CD1c-positive myeloid dendritic cell (primary cell): Measurements from ENCODE around the gene NELFCD.
"Not testable (repeated sequence)": the region's sequence is repeated elsewhere in the genome, so short reads cannot be mapped to it uniquely, and the experiment has no call there.

Source experiments
- DNase-seq: peaks from one replicate; pipeline ENCODE4 v3.0.0-alpha.2; 2016; ENCODE audit errors: extremely low spot score

The NELFCD gene, protein sequence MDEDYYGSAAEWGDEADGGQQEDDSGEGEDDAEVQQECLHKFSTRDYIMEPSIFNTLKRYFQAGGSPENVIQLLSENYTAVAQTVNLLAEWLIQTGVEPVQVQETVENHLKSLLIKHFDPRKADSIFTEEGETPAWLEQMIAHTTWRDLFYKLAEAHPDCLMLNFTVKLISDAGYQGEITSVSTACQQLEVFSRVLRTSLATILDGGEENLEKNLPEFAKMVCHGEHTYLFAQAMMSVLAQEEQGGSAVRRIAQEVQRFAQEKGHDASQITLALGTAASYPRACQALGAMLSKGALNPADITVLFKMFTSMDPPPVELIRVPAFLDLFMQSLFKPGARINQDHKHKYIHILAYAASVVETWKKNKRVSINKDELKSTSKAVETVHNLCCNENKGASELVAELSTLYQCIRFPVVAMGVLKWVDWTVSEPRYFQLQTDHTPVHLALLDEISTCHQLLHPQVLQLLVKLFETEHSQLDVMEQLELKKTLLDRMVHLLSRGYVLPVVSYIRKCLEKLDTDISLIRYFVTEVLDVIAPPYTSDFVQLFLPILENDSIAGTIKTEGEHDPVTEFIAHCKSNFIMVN

DNA sequence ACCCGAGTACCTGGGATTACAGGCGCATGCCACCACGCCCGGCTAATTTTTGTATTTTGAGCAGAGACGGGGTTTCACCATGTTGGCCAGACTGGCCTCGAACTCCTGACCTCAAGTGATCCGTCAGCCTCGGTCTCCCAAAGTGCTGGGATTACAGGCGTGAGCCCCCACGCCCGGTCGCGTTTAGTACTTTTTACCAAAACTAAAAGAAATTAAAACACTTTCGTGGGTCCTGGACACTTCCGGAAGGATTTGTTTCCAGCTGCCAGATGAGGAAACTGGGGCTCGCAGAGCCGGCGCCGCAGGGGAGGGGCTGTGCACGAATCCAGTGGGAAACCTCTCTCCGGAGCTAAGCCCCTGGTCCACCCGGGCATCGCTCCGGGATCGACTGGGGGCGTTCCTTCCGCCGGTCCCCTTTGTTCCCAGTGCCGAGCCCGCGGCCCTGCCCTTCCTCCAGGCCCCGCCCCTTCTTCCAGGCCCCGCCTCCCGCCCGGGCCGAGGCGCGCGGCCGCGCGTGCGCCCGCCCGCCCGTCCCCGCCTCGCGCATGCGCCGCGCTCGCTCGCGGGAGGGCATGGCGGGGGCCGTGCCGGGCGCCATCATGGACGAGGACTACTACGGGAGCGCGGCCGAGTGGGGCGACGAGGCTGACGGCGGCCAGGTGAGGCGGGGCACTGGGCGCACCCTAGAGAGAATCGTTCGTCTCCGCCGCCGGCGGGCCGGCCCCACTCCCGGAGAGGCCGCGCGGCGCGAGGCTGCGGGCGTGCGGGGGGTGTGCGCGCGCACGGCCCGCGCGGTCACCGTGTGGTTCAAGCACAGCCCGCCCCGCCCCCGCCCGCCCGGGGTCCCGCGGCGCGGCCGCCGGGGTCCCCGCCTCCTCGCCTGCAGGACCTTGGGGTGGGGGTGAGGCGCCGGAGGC lies at the start of gene NELFCD:
Gene NELFCD, plus strand, starts transcription at position 546 of the 917 bp plus-strand sequence. Its CDS starts 54 bp downstream, at position 600.
- peak; percentile 94 for DNase-seq

GRCh38 chr20:58932170-58932569 lies 48.9 kb upstream of the NELFCD start:
- DNase-seq, result no peak

- DNase-seq, result no peak
Measured at GRCh38 chr20:58938078-58938477, 43.0 kb upstream of the NELFCD start.

DNA sequence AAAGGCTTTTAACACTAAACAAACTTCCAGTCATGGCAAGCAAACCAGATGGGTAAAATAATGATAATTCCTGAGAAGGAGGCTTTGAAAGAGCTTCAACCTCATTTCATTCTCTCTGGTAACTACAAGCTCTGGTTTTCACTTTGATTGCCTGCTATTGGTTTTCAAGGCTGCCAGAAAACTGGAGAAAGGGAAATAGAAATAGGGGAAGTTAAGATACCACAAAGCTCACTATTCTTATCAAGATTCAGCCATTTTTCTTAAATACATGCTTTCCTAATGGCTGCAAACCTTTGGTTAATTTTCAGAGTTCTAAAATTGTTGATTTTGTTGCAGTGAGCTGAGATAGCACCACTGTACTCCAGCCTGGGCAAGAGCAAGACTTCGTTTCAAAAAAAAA lies 42.5 kb upstream of the NELFCD start:
- DNase-seq, result peak; percentile 54

DNA sequence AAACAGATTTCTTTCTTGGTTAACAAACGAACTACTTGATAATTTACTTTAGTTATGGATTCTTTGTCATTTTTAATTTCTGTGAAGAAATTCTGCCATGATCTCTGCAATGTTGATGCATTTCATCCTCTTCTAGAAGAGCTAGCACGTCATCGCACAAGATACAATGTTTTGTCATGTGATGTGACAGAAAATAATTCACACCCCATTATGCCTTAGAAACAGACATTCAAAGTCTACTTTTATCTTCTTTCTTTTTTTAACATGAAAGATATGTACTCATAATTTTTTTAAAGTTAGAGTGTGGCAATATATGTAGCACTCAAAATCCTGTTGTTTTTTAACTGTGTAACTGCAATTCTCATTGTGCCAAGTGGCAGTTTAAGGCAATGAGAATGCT lies 39.6 kb upstream of the NELFCD start:
- DNase-seq, result no peak

- DNase-seq, result no peak
Measured at GRCh38 chr20:58942549-58942948, 38.5 kb upstream of the NELFCD start.

DNA sequence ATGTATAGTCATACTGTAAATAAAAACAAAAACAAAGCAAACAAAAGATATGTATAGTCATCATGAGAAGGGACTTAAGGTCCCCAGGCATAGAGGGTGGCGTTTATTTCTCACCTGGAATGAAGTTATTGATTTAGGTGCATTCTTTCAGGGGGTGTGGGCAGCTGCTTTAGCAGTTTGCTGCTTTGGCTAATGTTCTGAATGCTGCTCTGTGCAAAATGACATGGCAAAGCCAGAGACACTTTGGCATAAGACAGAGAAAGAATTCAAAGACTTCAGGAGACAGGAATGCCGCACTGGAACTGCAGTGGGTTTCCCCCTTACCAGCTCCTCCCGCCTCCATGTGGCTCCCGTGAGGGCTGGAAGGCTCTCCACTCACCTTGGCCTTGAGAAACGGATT lies 36.4 kb upstream of the NELFCD start:
- no peak for DNase-seq

DNA sequence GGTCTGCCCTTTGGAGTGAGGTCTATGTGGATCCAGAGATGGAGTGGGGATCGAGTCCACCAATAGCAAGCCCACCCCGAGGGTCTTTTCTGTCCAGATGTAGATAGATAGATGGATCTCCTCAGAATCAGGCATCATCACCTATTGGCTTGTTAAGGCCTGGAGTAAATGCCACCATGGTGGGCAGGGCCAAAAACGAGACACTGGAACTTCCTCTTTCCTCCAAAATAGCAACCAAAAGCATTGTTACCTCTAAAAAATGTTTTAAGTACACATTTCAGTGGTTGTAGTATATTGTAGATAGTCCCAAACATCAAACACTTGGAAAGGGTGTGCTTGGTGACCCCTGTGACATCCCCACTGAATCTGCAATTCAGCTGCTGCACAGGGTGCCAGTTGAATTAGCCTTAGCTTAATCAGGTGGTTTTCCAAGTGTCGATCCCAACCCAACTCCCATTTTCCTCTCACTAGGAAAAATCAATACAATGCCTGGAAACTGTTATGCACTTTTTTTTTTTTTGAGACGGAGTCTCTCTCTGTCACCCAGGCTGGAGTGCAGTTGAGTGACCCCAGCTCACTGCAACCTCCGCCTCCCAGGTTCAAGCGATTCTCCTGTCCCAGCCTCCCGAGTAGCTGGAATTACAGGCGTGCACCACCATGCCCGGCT lies 35.0 kb upstream of the NELFCD start:
- DNase-seq, result peak; percentile 13

- DNase-seq, result not testable (repeated sequence)
Measured at GRCh38 chr20:58947797-58948388, 33.2 kb upstream of the NELFCD start.

- no peak for DNase-seq
Measured at GRCh38 chr20:58950603-58951002, 30.5 kb upstream of the NELFCD start.

DNA sequence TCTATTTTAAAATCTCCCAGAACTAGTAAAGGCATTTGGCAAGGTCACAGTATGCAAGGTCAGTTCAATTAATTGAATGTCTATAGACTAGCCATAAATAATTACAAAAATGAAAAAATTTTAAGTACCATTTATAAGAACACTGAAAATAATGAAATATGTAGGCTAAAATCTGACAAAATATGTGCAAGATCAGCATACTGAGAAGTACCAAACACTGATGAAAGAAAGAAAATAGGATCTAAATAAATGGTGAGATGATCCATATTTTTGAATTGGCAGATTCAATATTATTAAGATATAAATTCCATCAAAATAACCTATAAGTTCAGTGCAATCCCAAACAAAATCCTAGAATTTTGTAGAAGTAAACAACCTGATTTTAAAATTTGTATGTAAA lies 28.0 kb upstream of the NELFCD start:
- no peak for DNase-seq

DNA sequence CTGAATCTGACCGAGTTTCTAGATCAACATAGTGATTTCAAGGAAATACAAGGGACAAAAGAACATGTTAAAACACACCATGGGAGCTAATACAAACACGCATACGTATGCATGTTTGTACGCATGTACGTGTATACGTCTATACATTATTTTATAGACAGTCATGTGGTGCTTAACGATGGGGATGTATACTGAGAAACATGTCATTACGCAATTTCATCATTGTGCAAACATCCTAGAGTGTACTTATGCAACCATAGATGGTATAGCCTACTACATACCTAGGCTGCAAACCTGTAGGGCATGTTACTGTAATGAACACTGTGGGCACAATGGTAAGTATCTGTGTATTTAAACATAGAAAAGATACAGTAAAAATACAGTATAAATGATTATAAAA lies 25.0 kb upstream of the NELFCD start:
- DNase-seq, result peak; percentile 15

- no peak for DNase-seq
Measured at GRCh38 chr20:58959652-58960051, 21.4 kb upstream of the NELFCD start.

- DNase-seq, result no peak
Measured at GRCh38 chr20:58963060-58963584, 17.9 kb upstream of the NELFCD start.

DNA sequence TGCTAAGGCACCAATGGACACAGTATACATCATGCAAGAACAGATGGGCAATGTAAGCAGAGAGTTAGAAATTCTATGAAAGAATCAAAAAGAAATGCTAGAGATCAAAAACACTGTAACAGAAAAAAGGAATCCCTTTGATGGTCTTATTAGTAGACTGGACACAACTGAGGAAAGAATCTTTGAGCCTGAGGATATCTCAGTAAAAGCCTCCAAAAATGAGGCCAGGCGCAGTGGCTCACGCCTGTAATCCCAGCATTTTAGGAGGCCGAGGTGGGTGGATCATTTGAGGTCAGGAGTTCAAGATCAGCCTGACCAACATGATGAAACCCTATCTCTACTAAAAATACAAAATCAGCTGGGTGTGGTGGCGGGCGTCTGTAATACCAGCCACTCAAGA lies 17.1 kb upstream of the NELFCD start:
- DNase-seq, result not testable (repeated sequence)

DNA sequence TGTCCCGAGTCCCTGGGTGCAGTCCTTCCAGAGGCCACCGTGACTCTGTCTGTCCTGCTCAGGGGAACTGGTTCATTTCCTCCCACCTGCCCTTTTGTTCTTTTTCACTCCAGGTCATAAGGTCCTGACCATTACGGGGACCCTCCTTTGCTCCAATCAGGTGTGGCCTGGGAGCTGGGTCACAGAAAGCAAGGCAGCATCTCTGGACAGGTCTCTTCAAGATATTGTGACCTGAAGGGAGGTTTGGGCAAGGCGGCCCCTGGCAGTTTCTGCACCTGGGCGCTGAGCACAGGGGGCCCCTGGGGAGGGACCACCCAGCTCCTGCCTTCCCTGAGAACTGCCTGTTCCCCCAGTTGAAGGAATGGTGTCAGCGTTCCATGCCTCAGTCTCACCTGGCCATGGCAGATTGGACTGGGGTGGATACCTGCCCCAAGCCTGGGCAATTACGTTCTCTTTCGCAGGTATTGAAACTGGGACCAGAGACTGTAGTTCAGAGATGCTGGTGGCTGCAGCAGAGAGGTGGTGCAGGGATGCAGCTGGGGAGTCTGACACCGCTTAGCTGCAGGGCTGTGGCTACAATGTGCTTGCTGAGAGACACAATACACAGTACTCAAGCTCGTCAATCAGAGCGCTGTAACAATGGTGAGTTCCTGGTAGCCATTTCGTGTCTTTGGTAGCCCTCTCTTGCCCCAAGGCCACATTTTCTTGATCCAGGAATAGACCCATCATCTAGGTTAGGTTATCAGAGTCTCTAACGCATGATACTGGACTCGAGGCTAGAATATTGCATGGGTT lies 15.6 kb upstream of the NELFCD start:
- no peak for DNase-seq

GRCh38 chr20:58967652-58968429 lies 13.2 kb upstream of the NELFCD start:
- DNase-seq, result no peak

GRCh38 chr20:58969439-58969838 lies 11.6 kb upstream of the NELFCD start:
- DNase-seq, result no peak

- no peak for DNase-seq
Measured at GRCh38 chr20:58970146-58970545, 10.9 kb upstream of the NELFCD start.

- DNase-seq, result no peak
Measured at GRCh38 chr20:58971429-58971828, 9.6 kb upstream of the NELFCD start.
